Measurements from ENCODE around the gene ABI3.

Gene ABI3

DNA sequence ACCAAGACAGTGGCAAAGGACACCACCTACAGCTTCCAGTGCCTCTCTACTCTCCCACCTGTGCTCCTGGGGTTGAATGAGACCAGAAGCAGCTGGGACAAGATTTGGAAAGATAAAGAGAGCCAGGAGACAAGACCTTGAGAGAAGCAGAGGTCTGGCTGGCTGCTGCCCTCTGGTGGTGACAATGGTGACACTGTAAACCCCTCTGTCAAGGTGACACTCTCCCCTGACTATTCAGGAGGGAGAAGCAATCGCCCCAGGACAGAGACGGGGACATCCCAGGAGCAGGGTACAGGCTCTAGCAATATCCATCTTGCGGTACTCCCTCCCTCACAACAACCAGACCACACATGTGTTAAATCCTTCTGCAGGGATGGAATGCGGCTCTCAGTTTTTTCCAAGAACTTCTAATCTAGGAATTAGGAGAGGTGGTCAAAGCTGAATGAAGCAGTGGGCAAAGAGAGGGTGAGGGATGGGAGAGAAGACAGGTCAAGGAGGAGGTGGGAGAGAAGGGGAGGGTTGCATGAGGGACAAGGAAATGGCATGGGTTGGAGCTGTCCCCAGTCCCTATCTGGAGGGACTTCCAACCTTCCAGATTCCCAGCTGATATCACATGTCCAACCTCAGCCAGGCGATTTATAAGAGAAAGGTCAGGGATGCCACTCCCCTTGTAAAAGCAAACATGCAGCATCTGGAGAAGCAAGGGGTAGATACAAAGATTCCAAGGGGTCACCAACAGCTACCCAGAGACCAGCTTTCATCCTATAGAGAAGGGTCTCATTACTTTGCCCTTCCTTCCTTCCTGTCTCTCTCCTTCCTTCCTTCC is 17.1 kb downstream of the ABI3 start:
- H3K9me3 ChIP-seq (ENCODE audit: severe bottlenecking), result no peaks in the 10 kb centered on the region
- H3K4me3 ChIP-seq (ENCODE audit: severe bottlenecking), result no peak overlapping the region
- peak; percentile 63 for DNase-seq (ENCODE audit: low spot score)
- ATAC-seq (ENCODE audit: low read depth), result peak; percentile 53
- no peak overlapping the region for H3K27ac ChIP-seq (ENCODE audit: poor library complexity, severe bottlenecking)
- no peaks in the 10 kb centered on the region for H3K36me3 ChIP-seq (ENCODE audit: low read depth)
- peak; percentile 87 for TF ChIP-seq CTCF (IDR thresholded peaks at IDR 0.05; ENCODE audit: poor library complexity, severe bottlenecking)
- no peaks in the 10 kb centered on the region for H3K4me1 ChIP-seq (ENCODE audit: insufficient read depth, poor library complexity, severe bottlenecking)
- H3K27me3 ChIP-seq (ENCODE audit: insufficient read depth, poor library complexity, severe bottlenecking), result peaks cover 43% of the 10 kb centered on the region

DNA sequence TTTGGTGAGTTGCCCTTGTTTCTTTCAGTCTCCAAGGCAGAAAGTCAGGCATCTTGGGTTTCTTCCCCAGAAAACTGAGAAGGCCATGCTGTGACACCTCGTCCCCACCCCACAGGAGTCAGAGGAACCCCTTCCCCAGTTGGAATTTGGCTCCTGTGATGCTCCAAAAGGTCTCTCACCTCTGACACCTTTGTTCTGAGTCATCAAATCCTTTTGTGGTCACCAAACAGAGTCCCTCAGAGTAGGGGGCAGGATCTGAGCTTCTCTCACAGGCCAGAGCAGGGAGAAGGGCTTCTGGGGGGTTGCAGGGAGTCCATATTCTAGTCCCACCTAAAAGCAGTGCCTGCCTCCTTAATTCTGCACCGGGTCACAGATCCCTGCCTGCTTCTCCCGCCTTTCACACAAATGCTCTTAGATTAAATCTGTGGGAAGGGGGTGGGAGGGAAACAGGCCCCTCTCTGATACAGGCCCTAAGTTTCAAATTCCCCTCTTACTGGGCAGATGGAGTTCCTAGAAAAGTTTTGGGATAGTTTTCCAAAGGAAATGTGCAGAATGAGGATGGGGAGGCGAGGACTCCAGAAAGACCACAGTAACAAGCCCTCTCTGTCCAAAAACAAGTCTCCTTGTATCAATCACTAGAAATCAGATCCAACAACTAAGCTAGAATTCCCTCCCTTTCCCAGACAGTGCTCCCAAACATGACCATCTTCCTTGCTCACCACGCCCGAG is 18.7 kb downstream of the ABI3 start:
- no peak overlapping the region for H3K27ac ChIP-seq (ENCODE audit: poor library complexity, severe bottlenecking)
- ATAC-seq (ENCODE audit: low read depth) (no peak), DNase-seq (ENCODE audit: low spot score) (no peak)
- no peaks in the 10 kb centered on the region for H3K9me3 ChIP-seq (ENCODE audit: severe bottlenecking)
- peaks cover 27% of the 10 kb centered on the region for H3K27me3 ChIP-seq (ENCODE audit: insufficient read depth, poor library complexity, severe bottlenecking)
- no peak for TF ChIP-seq CTCF (IDR thresholded peaks at IDR 0.05; ENCODE audit: poor library complexity, severe bottlenecking)
- no peaks in the 10 kb centered on the region for H3K36me3 ChIP-seq (ENCODE audit: low read depth)
- H3K4me1 ChIP-seq (ENCODE audit: insufficient read depth, poor library complexity, severe bottlenecking), result no peaks in the 10 kb centered on the region
- no peak overlapping the region for H3K4me3 ChIP-seq (ENCODE audit: severe bottlenecking)

- Histone ChIP-seq H3K27me3 (ENCODE audit: insufficient read depth, poor library complexity, severe bottlenecking) (peaks cover 19% of the 10 kb centered on the region), H3K9me3 (ENCODE audit: severe bottlenecking) (no peaks in the 10 kb centered on the region), H3K27ac (ENCODE audit: poor library complexity, severe bottlenecking) (no peak overlapping the region), H3K4me1 (ENCODE audit: insufficient read depth, poor library complexity, severe bottlenecking) (no peaks in the 10 kb centered on the region), H3K4me3 (ENCODE audit: severe bottlenecking) (peak overlapping the region; percentile 39), H3K36me3 (ENCODE audit: low read depth) (no peaks in the 10 kb centered on the region)
- ATAC-seq (ENCODE audit: low read depth) (no peak), DNase-seq (ENCODE audit: low spot score) (peak; percentile 53)
- no peak for TF ChIP-seq CTCF (IDR thresholded peaks at IDR 0.05; ENCODE audit: poor library complexity, severe bottlenecking)
Observed at GRCh38 chr17:49229805-49230600, 19.5 kb downstream of the ABI3 start.

DNA sequence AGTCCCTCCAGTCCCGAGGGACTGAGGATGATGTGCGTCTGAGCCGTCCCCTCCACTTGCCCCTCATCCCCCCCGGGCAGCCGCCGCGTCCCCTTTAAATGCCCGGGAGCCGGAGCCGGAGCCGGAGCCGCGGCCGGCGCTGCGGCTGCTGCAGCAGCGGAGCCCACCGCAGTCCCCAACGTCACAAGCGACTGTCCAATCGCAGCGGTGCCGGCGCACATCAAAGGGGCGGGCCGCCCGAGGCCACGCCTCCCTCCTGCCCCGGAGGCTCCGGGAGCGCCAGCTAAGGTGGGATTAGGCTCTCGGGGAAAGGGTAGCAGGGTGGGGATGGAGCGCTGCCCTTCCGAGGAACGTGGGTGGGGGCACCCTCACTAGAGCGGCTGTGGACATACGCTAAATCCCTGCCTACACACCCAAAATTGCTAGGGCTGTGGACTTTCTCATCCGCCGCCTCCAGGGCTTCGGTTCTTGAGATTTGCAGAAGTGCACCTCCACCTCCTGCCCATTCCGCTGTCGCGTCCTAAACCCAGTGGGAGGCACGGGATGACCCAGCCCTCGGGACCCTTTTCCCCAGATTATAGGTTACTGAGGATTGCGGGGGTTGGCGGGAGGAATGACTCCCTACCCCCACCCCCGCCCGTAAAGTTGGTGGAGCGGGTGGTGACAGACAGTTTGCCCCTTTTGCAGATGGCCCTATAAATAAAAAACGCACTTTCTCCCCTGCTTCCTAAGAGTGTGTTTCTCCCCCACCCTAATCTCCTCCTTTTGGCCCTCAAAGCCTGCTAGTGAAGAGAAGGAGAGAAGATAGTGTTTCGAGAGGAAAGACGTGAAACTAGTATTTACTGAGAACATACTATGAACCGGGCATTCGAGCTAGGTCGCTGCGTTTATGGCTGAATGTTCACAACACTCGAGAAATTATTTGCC is 20.4 kb downstream of the ABI3 start, which contains the start of gene PHOSPHO1:
TSS of gene PHOSPHO1 (minus strand) at position 152 of the 927 bp plus-strand sequence. CDS start 4,096 bp downstream, outside the sequence.
- Histone ChIP-seq H3K4me1 (ENCODE audit: insufficient read depth, poor library complexity, severe bottlenecking) (no peaks in the 10 kb centered on the region), H3K4me3 (ENCODE audit: severe bottlenecking) (peak within 1 kb of the TSS; percentile 39), H3K36me3 (ENCODE audit: low read depth) (no peaks in the 10 kb centered on the region), H3K27me3 (ENCODE audit: insufficient read depth, poor library complexity, severe bottlenecking) (peaks cover 10% of the 10 kb centered on the region), H3K9me3 (ENCODE audit: severe bottlenecking) (no peaks in the 10 kb centered on the region), H3K27ac (ENCODE audit: poor library complexity, severe bottlenecking) (no peak within 1 kb of the TSS)
- ATAC-seq (ENCODE audit: low read depth), result peak; percentile 91
- DNase-seq (ENCODE audit: low spot score), result peak; percentile 82
- no peak for TF ChIP-seq CTCF (IDR thresholded peaks at IDR 0.05; ENCODE audit: poor library complexity, severe bottlenecking)
